ENCODE measurements around the gene CENPF.

DNA sequence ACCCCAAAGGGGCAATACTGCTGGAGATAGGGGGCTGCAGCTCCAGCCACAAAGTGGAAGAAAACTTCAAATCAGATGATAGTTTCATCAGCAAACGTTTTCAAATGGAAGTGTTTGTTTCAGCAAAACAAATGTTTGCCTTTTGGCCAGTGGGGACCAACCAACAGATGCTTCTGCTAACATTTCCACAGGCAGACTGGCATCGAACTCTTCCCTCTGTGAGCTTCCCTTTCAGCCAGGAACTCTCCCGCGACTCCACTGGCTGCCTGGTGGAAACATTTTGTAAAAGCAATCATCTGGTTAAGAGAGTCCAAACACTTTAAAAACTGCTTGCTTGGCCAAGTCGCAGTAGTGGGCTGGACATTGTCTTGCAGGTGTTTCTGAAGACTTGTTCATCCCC, 30.7 kb downstream of the CENPF start:
- TF ChIP-seq, protein P1, sequence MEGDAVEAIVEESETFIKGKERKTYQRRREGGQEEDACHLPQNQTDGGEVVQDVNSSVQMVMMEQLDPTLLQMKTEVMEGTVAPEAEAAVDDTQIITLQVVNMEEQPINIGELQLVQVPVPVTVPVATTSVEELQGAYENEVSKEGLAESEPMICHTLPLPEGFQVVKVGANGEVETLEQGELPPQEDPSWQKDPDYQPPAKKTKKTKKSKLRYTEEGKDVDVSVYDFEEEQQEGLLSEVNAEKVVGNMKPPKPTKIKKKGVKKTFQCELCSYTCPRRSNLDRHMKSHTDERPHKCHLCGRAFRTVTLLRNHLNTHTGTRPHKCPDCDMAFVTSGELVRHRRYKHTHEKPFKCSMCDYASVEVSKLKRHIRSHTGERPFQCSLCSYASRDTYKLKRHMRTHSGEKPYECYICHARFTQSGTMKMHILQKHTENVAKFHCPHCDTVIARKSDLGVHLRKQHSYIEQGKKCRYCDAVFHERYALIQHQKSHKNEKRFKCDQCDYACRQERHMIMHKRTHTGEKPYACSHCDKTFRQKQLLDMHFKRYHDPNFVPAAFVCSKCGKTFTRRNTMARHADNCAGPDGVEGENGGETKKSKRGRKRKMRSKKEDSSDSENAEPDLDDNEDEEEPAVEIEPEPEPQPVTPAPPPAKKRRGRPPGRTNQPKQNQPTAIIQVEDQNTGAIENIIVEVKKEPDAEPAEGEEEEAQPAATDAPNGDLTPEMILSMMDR (IDR thresholded peaks at IDR 0.05): no peak
- TF ChIP-seq POLR2A (IDR thresholded peaks at IDR 0.05): no peak

Measured in esophagus squamous epithelium (tissue), 4 donors.